NCI-H2029 (cell line): ENCODE measurements around the gene SPTLC2.
"Not testable (repeated sequence)": the region's sequence is repeated elsewhere in the genome, so short reads cannot be mapped to it uniquely, and the experiment has no call there.

Source experiments
- DNase-seq: peaks from one replicate; lab custom pipeline; 2025; lab: John Stamatoyannopoulos, UW

Gene SPTLC2

GRCh38 chr14:77547512-77548180 lies 68.8 kb downstream of the SPTLC2 start:
- DNase-seq = no peak

- DNase-seq = not testable (repeated sequence)
Observed at GRCh38 chr14:77545171-77545570, 71.3 kb downstream of the SPTLC2 start.

GRCh38 chr14:77544571-77544970 lies 71.9 kb downstream of the SPTLC2 start:
- no peak for DNase-seq

- DNase-seq = no peak
Observed at GRCh38 chr14:77543637-77544334, 72.7 kb downstream of the SPTLC2 start.

GRCh38 chr14:77543240-77543551 lies 73.2 kb downstream of the SPTLC2 start:
- DNase-seq = no peak

GRCh38 chr14:77542421-77543239 lies 73.8 kb downstream of the SPTLC2 start:
- DNase-seq = no peak

- DNase-seq = no peak
Observed at GRCh38 chr14:77541905-77542304, 74.5 kb downstream of the SPTLC2 start.

GRCh38 chr14:77536951-77537350 lies 79.5 kb downstream of the SPTLC2 start:
- not testable (repeated sequence) for DNase-seq

- no peak for DNase-seq
Observed at GRCh38 chr14:77531071-77531470, 85.4 kb downstream of the SPTLC2 start.

- DNase-seq = no peak
Observed at GRCh38 chr14:77529963-77530362, 86.5 kb downstream of the SPTLC2 start.

GRCh38 chr14:77529213-77529612 lies 87.2 kb downstream of the SPTLC2 start:
- DNase-seq = no peak

- DNase-seq = not testable (repeated sequence)
Observed at GRCh38 chr14:77528701-77529100, 87.7 kb downstream of the SPTLC2 start.

- DNase-seq = no peak
Observed at GRCh38 chr14:77526266-77526665, 90.2 kb downstream of the SPTLC2 start.

GRCh38 chr14:77524536-77524935 lies 91.9 kb downstream of the SPTLC2 start:
- no peak for DNase-seq

- no peak for DNase-seq
Observed at GRCh38 chr14:77523109-77523508, 93.3 kb downstream of the SPTLC2 start.

- DNase-seq = no peak
Observed at GRCh38 chr14:77520555-77520954, 95.9 kb downstream of the SPTLC2 start.

GRCh38 chr14:77516126-77516525 lies 100.3 kb downstream of the SPTLC2 start:
- no peak for DNase-seq

- no peak for DNase-seq
Observed at GRCh38 chr14:77511486-77512162, 104.8 kb downstream of the SPTLC2 start.

- DNase-seq = no peak
Observed at GRCh38 chr14:77509366-77509765, 107.1 kb downstream of the SPTLC2 start.

- no peak for DNase-seq
Observed at GRCh38 chr14:77508876-77509275, 107.6 kb downstream of the SPTLC2 start.

GRCh38 chr14:77508249-77508648 lies 108.2 kb downstream of the SPTLC2 start:
- DNase-seq = no peak

GRCh38 chr14:77507762-77508161 lies 108.7 kb downstream of the SPTLC2 start:
- no peak for DNase-seq
